ENCODE data around the gene ANAPC2.

ANAPC2 gene

GRCh38 chr9:137227054-137227852, 38.9 kb upstream of the ANAPC2 start, which contains the start of gene RNF224:
Gene RNF224, plus strand, starts transcription at chr9:137227502. Its CDS starts 834 bp downstream, at chr9:137228336.
- DNase-seq (ENCODE audit: low spot score) = no peak

- DNase-seq (ENCODE audit: low spot score) = no peak
Measured at GRCh38 chr9:137226338-137227053, 38.1 kb upstream of the ANAPC2 start.

DNA sequence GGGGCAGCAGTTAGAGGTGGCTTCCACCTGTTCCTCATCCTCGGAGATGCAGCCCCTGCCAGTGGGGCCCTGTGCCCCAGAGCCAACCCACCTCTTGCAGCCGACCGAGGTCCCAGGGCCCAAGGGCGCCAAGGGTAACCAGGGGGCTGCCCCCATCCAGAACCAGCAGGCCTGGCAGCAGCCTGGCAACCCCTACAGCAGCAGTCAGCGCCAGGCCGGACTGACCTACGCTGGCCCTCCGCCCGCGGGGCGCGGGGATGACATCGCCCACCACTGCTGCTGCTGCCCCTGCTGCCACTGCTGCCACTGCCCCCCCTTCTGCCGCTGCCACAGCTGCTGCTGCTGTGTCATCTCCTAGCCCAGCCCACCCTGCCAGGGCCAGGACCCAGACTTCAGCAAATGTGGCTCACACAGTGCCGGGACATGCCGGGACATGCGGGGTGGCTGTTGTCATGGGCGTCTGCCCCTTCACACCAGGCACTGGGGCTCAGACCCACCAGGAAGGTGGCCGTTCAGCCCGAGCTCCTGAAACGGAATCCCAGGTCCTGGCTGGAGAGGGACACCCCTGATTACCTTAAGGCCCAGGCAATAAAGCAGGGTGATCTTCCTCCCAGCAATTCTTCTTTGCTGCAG, 37.5 kb upstream of the ANAPC2 start:
- no peak for DNase-seq (ENCODE audit: low spot score)

DNA sequence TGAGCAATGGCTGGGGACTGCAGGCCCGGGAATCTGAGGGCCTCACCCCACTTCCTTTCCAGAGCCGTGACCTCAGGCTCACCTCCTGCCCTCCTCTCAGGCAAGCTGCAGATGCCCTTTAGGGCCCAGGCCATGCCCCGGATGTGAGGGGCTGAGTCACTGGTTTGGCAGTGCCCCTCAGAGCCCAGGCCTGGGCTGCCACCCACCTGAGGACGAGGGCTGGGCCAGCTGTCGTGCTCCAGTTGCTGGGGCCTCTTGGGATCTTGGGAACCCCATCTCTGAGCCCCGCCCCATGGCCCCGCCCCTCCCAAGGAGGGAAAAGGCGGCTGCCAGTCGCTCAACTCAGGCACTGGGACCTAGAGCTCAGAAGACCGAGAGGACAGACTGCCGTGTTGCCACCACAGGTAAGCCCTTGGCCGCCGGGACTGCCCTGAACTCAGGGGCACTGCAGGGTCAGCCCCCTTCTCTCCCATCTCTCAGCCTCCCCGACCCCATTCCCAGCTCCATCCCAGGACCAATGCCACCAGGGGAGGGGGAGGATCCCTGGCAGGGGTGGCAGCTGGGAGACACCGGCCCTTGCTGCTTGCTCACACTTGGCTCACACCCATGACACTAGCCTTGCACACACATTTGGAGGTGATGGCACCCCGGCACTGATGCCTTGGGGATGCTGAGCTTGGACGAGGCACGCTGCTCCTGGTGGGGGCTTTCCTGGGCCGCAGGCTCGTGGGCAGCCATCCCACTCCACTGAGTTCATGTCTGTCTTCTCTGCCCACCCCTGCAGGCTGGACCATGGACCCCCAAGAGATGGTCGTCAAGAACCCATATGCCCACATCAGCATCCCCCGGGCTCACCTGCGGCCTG, 36.7 kb upstream of the ANAPC2 start, which contains the start of gene CYSRT1:
Gene CYSRT1, plus strand, starts transcription at position 345 of the 865 bp plus-strand sequence. Its CDS starts 448 bp downstream, at position 793.
- DNase-seq (ENCODE audit: low spot score) = no peak

DNA sequence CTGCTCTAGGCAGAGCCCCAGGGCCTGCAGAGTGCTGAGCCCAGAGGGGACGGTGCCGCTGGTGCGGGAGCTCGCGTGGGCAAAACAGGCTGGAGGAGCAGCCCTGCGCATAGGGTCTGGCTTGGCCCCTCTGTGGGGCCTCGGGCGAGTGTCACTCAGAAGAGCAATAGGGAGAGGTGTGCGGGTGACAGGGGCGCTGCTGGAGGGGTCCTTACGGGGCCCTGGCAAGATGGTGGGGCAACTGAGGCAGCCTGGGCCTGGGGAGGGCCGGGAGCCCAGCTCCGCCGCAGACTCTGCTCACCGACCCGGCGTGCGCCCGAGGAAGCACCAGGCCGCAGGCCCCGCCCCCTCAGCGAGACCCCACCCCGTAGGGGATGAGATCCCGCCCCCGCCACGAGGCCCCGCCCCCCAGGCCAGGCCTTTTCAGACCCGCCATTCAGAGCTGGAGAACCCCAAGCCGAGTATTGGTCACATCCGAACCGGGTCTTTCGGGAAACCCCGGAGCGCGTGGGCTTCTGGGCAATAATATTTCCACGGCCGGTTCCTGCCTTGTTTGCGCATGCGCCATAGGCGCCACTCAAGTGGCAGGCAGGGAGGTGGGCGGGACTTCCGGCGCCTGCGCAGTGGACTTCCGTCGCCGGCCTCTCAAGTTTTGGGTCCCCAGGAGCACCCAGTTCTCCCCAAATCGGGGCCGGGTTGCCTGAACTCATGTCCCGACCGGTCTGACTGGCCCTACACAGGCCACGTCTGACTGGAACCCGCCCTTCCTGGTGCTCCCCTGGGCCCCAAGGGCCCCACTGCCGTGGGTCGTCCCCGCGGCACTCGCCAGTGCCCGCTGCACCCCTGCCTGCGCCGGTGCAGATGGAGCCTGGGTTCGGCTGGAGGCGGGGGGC, 35.0 kb upstream of the ANAPC2 start:
- DNase-seq (ENCODE audit: low spot score) = peak; percentile 97

DNA sequence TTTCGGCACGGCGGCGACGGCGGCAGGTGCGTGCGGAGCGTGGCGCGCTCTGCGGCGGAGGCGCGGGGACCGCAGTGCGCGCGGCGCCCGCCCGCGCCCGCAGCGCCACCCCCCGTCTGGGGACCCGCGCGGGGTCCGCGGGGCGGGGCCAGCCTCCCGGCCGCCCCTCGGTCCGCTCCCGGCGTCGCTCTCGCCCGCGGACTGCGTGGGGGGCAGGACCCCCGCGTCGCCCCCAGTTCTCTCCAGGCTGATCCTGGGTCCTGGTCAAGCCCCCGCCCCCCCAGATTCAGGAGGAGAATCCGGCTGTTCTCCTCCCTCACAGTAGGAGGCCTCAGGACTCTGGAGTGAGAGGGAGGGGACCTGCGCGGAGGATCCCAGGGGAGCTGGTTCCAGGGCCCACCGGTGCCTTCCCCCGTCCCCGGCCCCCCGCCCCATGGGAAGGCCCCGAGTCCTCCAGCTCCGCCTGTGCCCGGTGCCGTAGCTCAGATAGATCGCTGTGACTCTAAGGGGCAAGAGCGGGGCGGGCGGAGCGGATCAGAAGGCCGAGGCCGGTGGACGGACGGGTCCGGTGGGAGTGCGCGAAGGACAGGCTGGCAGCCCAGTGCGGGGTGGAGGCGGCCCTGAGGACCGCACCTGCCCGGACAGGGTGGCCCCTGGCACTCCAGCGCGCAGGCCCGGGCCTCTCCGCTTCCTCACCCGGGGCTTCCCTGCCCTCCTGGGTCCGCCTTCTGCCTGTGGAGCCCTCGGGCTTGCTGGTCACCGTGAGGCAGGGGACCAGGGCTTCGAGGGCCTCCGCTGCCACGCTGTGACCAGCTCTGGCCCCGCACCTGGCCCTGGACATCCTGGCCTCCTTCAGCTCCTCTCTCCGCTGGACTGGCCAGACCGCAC, 34.1 kb upstream of the ANAPC2 start, which contains the start of gene RNF208:
Gene RNF208, minus strand, starts transcription at position 51 of the 888 bp plus-strand sequence. CDS start 1,028 bp downstream, outside the sequence.
- no peak for DNase-seq (ENCODE audit: low spot score)

DNA sequence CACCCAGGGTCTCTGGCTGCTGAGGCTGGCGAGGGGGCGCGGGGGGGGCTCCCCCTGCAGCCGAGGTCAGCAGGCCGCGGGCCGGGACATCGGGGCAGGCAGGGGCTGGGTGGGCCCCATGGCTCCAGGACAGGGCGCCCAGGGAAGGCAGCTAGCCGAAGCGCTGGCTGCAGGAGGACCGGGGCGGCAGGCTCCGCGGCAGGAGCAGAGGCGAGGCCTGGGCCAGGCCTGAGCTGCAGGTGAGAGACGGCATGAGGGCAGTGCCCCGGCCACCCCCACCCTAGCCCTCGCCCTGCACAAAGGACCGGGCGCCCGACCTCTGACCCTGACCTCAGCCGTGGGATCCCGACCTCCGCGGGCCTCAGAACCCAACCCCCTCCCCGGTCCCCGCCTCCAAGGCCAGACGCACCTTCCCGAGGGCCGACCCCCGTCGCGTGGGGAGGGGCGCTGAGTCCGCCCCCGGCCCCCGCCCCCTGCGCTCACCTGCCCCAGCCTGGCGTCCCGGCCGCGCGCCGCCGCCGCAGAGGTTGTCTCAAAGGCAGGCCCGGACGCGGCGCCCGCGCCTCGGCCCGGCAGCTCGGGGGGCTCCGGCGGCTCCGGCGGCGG, 33.2 kb upstream of the ANAPC2 start:
- no peak for DNase-seq (ENCODE audit: low spot score)

- DNase-seq (ENCODE audit: low spot score) = no peak
Measured at GRCh38 chr9:137221095-137221505, 32.7 kb upstream of the ANAPC2 start.

DNA sequence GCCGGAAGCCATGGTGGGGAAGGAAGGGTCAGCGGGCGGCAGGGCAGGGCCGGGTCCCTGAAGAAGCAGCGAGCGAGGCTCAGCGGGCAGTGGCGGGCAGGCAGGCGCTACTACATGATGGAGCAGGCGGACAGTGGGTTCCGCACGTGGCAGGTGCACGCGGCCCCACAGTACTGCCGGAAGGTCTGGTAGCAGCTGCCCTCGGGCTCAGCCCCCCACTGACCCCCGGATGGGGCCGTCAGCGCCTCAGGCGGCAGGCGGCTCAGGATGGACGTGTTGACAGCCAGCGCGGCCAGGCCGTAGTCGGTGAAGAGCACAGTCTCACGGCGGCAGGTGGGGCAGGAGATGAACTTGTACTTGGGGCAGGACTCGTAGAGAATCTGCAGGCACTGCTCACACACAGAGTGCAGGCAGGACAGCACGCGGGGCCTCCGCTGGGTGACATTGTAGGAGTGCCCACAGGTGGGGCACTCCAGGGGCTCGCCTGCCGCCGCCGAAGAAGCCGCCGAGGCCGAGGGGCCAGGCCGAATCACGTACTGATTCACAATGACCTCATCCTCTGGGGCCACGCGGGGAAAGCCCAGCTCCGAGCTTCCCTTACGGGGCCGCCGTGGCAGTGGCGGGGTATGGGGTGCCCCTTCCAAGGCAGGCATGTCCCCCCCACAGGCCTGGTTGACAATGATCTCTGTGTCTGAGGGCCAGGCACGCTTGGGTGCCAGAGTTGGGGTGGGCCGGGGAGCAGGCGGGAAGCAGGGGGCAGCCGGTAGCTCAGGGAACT, 32.1 kb upstream of the ANAPC2 start:
- DNase-seq (ENCODE audit: low spot score) = no peak

DNA sequence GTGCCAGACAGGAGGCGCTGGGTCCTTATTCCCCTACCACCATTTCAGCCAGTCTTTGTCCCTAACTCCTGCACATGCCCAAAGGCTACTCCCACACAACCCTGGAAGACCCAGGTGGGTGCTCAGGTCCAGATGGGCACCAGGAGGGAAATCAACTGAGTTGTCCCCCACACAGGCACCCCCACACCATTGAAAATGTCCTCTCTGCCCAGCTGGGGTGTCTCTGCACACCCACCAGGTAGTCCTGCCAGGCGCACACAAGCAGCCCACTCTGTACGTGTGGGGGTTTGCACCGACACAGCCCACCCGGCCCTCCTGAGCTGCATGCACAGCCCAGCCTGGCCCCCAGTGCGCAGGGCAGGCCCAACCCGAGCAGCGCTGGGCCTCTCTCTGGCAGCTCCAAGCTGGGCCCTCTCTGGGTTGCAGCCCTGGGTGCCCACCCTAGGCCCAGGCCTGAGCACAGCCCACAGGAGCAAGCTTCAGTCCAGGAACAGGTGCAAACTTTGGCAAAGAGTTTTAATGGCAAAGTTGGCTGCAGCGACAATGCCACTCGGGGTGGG, 31.5 kb upstream of the ANAPC2 start:
- no peak for DNase-seq (ENCODE audit: low spot score)

DNA sequence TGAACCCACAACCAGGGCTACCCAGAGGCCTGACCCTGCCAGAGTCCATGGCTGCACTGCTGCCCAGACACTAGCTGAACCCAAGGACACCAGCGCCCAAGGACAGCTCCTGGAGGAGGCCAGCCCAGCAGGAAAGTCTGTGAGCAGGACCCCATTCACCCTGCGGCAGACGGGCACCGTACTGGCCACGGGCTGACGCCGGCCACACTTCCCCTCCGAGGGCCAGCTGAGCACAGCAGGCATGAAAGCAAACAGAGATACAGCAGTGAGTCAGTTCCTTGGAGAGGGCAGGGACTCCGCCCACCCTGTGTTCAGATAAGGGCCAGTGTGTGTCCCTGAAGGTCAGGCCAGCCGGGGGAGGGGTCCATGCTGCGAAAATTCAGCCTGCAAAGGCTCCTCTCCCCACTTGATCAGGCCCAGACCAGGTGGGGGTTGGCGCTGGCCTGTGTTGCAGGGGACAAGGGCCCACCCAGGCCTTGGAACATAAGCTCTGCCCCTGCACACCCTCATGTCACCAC, 30.5 kb upstream of the ANAPC2 start:
- DNase-seq (ENCODE audit: low spot score) = no peak

GRCh38 chr9:137218212-137218753, 29.9 kb upstream of the ANAPC2 start:
- no peak for DNase-seq (ENCODE audit: low spot score)

DNA sequence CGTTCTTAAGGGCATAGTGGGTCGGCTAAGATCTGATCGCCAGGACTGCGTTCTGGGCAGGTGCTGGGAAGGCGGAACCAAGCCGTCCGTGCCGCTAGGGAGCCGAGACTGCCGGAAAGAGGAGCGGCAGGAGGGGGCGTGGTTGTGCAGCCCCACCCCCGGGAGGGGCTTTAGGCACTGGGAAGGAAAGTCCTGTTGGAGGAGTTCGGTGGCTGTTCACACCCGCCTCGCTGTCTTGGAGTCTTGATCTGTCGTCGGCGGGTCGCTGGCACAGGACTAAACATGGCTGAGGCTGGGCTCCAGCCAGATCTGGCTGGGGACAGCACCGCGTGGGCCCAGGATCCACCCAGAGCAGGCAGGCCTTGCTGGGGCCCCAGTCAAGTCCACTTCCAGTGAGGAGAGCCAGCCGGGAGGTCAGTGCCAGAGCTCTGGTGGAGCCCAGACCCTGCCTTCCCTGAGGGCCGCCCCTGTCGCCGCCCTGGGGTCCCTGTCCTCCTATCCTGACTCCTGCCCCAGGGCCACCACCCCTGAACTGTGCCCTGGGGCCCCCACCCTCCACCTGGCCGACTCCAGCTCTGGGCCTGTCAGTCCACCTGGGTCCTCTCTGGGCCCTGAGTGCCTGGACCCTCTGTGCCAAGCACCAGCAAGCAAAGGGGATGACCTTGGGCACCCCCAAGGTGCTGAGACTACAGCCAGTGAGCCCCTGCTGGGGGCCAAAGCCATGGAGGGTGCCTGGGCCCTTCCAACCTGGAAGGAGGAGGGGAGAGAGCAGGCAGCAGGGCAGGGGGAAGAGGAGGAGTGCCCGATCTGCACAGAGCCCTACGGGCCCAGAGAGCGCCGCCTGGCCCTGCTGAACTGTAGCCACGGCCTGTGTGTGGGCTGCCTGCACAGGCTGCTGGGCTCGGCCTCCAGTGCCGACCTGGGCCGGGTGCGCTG, 29.2 kb upstream of the ANAPC2 start:
- no peak for DNase-seq (ENCODE audit: low spot score)

DNA sequence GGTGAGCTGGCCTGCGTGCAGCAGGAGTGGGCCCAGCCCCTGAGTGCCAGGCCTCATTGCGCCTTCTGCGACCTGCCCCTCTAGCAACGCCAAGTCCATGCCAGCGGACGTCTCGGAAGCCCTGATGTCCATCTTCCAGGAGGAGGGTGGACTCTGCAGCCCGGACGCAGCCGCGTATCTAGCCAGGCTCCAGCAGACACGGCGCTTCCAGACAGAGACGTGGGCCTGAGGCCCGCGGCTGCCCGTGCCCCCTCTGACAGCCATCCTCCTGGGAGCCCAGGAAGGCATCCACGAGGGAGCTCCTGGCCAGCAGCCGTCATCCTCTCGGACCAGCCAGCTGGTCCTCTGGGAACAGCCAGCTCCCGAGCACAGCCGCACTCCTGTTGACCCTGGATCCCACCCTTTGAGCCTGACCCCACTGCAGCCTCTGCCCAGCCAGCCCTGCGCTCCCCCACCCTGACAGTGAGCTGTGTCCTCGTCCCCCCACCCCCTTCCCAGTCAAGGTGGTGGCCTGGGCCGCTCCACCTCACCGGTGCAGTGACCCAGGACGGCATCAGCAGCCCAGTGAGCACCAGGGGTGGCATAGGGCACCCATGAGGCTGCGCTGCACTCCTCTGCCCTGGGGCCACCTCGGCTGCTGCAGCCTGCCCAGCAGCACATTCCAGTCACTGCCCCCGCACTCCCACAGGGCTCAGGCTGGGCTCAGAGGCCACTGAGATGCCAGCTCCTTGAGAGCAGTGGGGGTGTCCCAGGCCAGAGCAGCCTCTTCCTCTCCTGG, 28.0 kb upstream of the ANAPC2 start:
- DNase-seq (ENCODE audit: low spot score) = no peak

DNA sequence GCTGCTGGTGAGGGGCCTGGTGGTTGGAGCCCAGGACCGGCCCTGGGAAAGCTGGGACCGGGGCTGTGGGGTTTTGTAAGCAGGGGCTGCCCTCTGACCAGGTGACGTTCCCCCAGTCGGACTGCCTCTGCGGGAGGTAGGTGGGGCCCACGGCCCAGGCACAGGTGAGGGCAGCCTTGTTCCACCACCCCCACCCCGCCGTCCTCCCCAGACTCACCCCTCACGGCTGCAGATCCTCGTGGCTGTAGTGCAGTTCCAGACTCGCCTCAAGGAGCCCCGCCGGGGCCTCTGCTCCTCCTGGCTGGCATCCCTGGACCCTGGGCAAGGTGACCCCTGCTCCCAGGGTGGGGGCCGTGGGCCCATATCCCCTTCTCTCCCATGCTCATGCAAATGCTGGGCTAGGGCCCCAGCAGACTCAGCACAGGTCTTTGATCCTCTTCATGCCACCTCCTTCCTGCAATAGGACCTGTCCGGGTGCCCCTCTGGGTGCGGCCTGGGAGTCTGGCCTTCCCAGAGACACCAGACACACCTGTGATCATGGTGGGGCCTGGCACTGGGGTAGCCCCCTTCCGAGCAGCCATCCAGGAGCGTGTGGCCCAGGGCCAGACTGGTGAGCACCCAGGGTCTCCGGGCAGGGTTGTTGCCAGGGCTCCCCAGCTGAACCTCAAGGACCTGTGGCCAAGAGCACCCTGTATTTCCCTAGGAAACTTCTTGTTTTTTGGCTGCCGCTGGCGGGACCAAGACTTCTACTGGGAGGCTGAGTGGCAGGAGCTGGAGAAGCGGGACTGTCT, 27.0 kb upstream of the ANAPC2 start:
- no peak for DNase-seq (ENCODE audit: low spot score)
